ENCODE results near the gene NCR3LG1. TPM values are rescaled to one million over a fixed set of nuclear protein-coding genes. Genes with fewer than 3 reads are reported as not detected.

The NCR3LG1 gene
- total and polyA plus RNA-seq, 9 of the 15 experiments (the other 6 are each of a cell fraction or from before 2014, with no cell fraction given) = 4.1 to 39.8 (median 25.1) TPM

DNA sequence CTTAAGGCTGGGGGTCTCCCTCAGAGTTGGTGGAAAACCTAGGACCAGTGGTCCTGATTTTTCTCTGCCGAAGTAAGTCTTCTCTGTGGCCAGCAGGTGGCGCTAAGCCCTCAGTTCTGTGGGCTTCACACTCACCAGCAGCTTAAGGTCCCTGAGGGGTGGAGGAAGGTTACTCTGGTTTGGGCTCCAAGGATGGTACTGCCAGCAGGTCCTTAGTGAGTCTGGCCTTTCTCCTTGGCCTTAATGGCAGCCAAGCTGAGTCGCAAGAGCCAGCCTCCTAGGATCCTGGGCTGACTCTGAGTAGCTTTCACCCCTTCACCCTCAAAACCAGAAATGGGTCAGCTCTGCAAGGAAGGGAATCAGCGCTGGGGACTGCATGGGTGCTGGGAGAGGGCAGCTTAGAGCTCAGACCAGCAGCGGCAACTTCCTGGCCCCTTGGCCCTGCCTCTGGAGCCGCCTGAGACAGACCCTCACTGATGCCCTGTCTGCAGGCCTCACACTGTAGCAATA is 32.5 kb downstream of the NCR3LG1 start (continued):
- TF ChIP-seq STAG1 (CRISPR knock-in tag; IDR thresholded peaks at IDR 0.05; ENCODE audit: borderline replicate concordance) (0 out of 2 replicates have a peak, but pooled peaks have one; percentile 35), SMC3 (conservative IDR thresholded peaks at IDR 0.05; ENCODE audit: insufficient read depth, low read depth, low read length) (peak; percentile 83), ZNF830 (CRISPR knock-in tag; IDR thresholded peaks at IDR 0.05) (no peak)

- Histone ChIP-seq H4K20me1 (replicated peaks; ENCODE audit: control insufficient read depth, insufficient read depth, low read length) (peaks cover 11% of the 10 kb centered on the region), H3K27me3 (ENCODE audit: control insufficient read depth in 2 of 2, insufficient read depth in 2 of 2, low read length in 2 of 2) (no peaks in the 10 kb centered on the region; a peak in 1 of 5 replicates), H3K4me2 (ENCODE audit: insufficient read depth, low read length) (no peak overlapping the region), H3K9me1 (ENCODE audit: control insufficient read depth, insufficient read depth, low read length) (peaks cover 5% of the 10 kb centered on the region), H3K27ac (ENCODE audit: extremely low read depth, low read depth, low read length) (no peak overlapping the region), H3K9me3 (replicated peaks; ENCODE audit: control insufficient read depth, insufficient read depth, low read depth, low read length) (no peaks in the 10 kb centered on the region), H3K9ac (ENCODE audit: insufficient read depth in 1 of 2, low read depth in 2 of 2, low read length in 2 of 2) (peak overlapping the region in 1 of 2 experiments; percentile 82; a peak in 1 of 4 replicates), H3K36me3 (ENCODE audit: control insufficient read depth, insufficient read depth, low read length) (peaks cover 7% of the 10 kb centered on the region; the same call in 1 of the 3 replicates), H2AFZ (ENCODE audit: low read depth, low read length) (no peak overlapping the region), H3K4me1 (replicated peaks in 1 of 2; ENCODE audit: control insufficient read depth in 2 of 2, insufficient read depth in 2 of 2, low read length in 2 of 2) (peaks cover 2 to 36% of the 10 kb centered on the region in 2 experiments; a peak in 3 of 5 replicates), H3K79me2 (ENCODE audit: control insufficient read depth, insufficient read depth, low read length) (no peaks in the 10 kb centered on the region), H3K4me3 (no peak overlapping the region)
- intact Hi-C loops (cut with micrococcal nuclease) (loop anchor here (2.0 to 5.0 kb wide), 2 partner anchors 55 to 438 kb away; no protein-coding TSS in a partner anchor), in situ Hi-C loops (cut with MboI) (no loop called here)
- ChIA-PET POLR2A (interaction anchor here (2.0 kb wide), 1 partner anchor 20 kb away, joined by 6 read pairs; no protein-coding TSS in a partner anchor), CTCF (ENCODE audit: low intra/inter-chr PET ratio) (interaction anchor here (1.9 kb wide), 1 partner anchor 119 kb away, joined by 12 read pairs; no protein-coding TSS in a partner anchor)
- 13% methylated on average over 5 of the region's 5 CpGs for WGBS (ENCODE audit: insufficient coverage, low coverage, missing lambda C conversion rate)
- FAIRE-seq (no peak), ATAC-seq (no peak), DNase-seq (ENCODE audit: extremely low read depth in 1 of 4, low spot score in 3 of 4) (no peak)
- BruUV-seq (replicated peaks) = no TSS peak
- TF ChIP-seq ARID4B (CRISPR knock-in tag; IDR thresholded peaks at IDR 0.05) (no peak), CREB1 (IDR thresholded peaks at IDR 0.05) (no peak), CREB1 (CRISPR knock-in tag; IDR thresholded peaks at IDR 0.05) (no peak), ZNF146 (CRISPR knock-in tag; IDR thresholded peaks at IDR 0.05; ENCODE audit: unreplicated experiment) (no peak), LARP7 (IDR thresholded peaks at IDR 0.05) (no peak), PHB (CRISPR knock-in tag; IDR thresholded peaks at IDR 0.05) (no peak), ZNF217 (CRISPR knock-in tag; IDR thresholded peaks at IDR 0.05) (no peak), ETS2 (tag; IDR thresholded peaks at IDR 0.05; ENCODE audit: borderline replicate concordance, poor library complexity, severe bottlenecking) (no peak)
- TF ChIP-seq, protein P1, sequence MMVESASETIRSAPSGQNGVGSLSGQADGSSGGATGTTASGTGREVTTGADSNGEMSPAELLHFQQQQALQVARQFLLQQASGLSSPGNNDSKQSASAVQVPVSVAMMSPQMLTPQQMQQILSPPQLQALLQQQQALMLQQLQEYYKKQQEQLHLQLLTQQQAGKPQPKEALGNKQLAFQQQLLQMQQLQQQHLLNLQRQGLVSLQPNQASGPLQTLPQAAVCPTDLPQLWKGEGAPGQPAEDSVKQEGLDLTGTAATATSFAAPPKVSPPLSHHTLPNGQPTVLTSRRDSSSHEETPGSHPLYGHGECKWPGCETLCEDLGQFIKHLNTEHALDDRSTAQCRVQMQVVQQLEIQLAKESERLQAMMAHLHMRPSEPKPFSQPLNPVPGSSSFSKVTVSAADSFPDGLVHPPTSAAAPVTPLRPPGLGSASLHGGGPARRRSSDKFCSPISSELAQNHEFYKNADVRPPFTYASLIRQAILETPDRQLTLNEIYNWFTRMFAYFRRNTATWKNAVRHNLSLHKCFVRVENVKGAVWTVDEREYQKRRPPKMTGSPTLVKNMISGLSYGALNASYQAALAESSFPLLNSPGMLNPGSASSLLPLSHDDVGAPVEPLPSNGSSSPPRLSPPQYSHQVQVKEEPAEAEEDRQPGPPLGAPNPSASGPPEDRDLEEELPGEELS (CRISPR knock-in tag; IDR thresholded peaks at IDR 0.05; ENCODE audit: borderline replicate concordance) = no peak
These were observed 33.9 kb downstream of the NCR3LG1 start for GRCh38 chr11:17385492-17385891.

All from K562 (cell line).